ENCODE measurements around the gene RASSF10.

DNA sequence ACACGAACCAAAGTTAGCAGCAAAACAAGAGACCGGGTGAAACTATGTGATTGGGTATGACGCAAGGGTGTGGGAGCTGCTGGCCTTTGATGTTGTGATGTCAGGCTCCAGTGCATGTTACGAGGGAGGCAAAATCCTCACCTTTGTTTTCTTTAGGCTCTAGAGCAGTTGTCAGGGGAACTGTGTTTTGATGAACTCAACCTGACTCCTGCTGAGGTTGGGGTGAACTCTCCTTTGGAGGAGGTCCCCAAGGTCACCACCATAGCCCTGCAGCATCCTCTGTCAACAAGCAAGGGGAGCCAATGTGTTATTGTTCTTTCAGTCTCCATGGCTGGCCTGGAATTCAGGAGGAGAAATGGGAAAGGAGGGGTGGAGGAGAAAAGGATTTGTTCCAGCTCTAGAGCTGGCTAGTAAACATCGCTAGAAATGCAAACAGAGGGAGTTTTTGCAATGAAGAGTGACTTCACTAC lies 33.8 kb downstream of the RASSF10 start:
- TF ChIP-seq NFATC4 (CRISPR knock-in tag; IDR thresholded peaks at IDR 0.05) (no peak), ESRRA (CRISPR knock-in tag; IDR thresholded peaks at IDR 0.05; ENCODE audit: borderline replicate concordance) (no peak), IRF2 (CRISPR knock-in tag; IDR thresholded peaks at IDR 0.05; ENCODE audit: borderline replicate concordance, low read depth) (no peak), ZBTB43 (CRISPR knock-in tag; IDR thresholded peaks at IDR 0.05) (no peak)
- TF ChIP-seq, protein P1, sequence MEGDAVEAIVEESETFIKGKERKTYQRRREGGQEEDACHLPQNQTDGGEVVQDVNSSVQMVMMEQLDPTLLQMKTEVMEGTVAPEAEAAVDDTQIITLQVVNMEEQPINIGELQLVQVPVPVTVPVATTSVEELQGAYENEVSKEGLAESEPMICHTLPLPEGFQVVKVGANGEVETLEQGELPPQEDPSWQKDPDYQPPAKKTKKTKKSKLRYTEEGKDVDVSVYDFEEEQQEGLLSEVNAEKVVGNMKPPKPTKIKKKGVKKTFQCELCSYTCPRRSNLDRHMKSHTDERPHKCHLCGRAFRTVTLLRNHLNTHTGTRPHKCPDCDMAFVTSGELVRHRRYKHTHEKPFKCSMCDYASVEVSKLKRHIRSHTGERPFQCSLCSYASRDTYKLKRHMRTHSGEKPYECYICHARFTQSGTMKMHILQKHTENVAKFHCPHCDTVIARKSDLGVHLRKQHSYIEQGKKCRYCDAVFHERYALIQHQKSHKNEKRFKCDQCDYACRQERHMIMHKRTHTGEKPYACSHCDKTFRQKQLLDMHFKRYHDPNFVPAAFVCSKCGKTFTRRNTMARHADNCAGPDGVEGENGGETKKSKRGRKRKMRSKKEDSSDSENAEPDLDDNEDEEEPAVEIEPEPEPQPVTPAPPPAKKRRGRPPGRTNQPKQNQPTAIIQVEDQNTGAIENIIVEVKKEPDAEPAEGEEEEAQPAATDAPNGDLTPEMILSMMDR (IDR thresholded peaks at IDR 0.05): no peak
- TF ChIP-seq, protein P2, sequence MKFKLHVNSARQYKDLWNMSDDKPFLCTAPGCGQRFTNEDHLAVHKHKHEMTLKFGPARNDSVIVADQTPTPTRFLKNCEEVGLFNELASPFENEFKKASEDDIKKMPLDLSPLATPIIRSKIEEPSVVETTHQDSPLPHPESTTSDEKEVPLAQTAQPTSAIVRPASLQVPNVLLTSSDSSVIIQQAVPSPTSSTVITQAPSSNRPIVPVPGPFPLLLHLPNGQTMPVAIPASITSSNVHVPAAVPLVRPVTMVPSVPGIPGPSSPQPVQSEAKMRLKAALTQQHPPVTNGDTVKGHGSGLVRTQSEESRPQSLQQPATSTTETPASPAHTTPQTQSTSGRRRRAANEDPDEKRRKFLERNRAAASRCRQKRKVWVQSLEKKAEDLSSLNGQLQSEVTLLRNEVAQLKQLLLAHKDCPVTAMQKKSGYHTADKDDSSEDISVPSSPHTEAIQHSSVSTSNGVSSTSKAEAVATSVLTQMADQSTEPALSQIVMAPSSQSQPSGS (CRISPR knock-in tag; IDR thresholded peaks at IDR 0.05; ENCODE audit: borderline replicate concordance, low read depth): no peak
